ENCODE measurements around the gene UNC119B.

UNC119B gene

GRCh38 chr12:120762086-120762485 lies 51.8 kb downstream of the UNC119B start:
- Histone ChIP-seq H3K4me3 (peak overlapping the region in 1 of 2 donors; percentile 6), H3K27me3 (no peaks in the 10 kb centered on the region), H3K27ac (peak overlapping the region; percentile 46 to 49), H3K36me3 (peaks cover 31 to 62% (median 42%) of the 10 kb centered on the region in 3 donors), H3K4me1 (peaks cover 0 to 19% (median 9%) of the 10 kb centered on the region in 4 donors), H3K9me3 (no peaks in the 10 kb centered on the region)
- no peak for DNase-seq
- no peak for TF ChIP-seq CTCF (IDR thresholded peaks at IDR 0.05)
- intact Hi-C loops (cut with DNase I; ENCODE audit: low total_unique reads) = no loop called here

GRCh38 chr12:120763250-120763649 lies 53.0 kb downstream of the UNC119B start:
- no peaks in the 10 kb centered on the region for H3K27me3 ChIP-seq
- peaks cover 42 to 74% (median 52%) of the 10 kb centered on the region in 3 donors for H3K36me3 ChIP-seq
- intact Hi-C loops (cut with DNase I; ENCODE audit: low total_unique reads) = no loop called here
- H3K4me1 ChIP-seq = peaks cover 0 to 19% (median 9%) of the 10 kb centered on the region in 4 donors
- DNase-seq = no peak
- H3K27ac ChIP-seq = no peak overlapping the region
- no peak for TF ChIP-seq CTCF (IDR thresholded peaks at IDR 0.05)
- no peak overlapping the region for H3K4me3 ChIP-seq
- no peaks in the 10 kb centered on the region for H3K9me3 ChIP-seq

- H3K9me3 ChIP-seq = no peaks in the 10 kb centered on the region
- H3K36me3 ChIP-seq = peaks cover 51 to 83% (median 54%) of the 10 kb centered on the region in 3 donors
- peaks cover 0 to 19% (median 9%) of the 10 kb centered on the region in 4 donors for H3K4me1 ChIP-seq
- no peak overlapping the region for H3K4me3 ChIP-seq
- no peak for TF ChIP-seq CTCF (IDR thresholded peaks at IDR 0.05)
- intact Hi-C loops (cut with DNase I; ENCODE audit: low total_unique reads) = no loop called here
- no peak for DNase-seq
- no peak overlapping the region for H3K27ac ChIP-seq
- H3K27me3 ChIP-seq = no peaks in the 10 kb centered on the region
These were observed 54.6 kb downstream of the UNC119B start for GRCh38 chr12:120764816-120765215.

DNA sequence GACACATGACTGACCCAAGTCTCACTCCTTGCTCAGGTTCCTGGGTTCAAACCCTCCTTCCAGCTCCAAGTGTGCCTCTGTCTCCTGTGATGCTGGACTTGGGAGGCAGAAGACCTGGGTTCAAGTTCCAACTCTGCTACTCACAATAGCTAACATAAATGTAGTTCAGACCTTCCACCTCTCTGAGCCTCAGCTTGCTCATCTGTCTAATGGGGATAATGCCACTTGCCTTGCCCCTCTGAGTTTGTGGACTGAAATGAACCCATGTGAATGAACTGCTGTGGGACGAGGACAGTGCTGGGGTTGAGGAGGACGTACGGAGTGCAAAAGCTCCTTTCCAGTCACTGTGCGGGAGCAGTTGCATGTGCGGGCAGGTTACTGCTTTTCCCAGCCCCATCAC lies 56.3 kb downstream of the UNC119B start:
- Histone ChIP-seq H3K36me3 (peaks cover 51 to 67% (median 54%) of the 10 kb centered on the region in 3 donors), H3K4me3 (no peak overlapping the region), H3K27me3 (no peaks in the 10 kb centered on the region), H3K4me1 (peaks cover 0 to 10% (median 7%) of the 10 kb centered on the region in 4 donors), H3K9me3 (no peaks in the 10 kb centered on the region), H3K27ac (no peak overlapping the region)
- TF ChIP-seq CTCF (IDR thresholded peaks at IDR 0.05) = no peak
- DNase-seq = no peak
- intact Hi-C loops (cut with DNase I; ENCODE audit: low total_unique reads) = no loop called here

DNA sequence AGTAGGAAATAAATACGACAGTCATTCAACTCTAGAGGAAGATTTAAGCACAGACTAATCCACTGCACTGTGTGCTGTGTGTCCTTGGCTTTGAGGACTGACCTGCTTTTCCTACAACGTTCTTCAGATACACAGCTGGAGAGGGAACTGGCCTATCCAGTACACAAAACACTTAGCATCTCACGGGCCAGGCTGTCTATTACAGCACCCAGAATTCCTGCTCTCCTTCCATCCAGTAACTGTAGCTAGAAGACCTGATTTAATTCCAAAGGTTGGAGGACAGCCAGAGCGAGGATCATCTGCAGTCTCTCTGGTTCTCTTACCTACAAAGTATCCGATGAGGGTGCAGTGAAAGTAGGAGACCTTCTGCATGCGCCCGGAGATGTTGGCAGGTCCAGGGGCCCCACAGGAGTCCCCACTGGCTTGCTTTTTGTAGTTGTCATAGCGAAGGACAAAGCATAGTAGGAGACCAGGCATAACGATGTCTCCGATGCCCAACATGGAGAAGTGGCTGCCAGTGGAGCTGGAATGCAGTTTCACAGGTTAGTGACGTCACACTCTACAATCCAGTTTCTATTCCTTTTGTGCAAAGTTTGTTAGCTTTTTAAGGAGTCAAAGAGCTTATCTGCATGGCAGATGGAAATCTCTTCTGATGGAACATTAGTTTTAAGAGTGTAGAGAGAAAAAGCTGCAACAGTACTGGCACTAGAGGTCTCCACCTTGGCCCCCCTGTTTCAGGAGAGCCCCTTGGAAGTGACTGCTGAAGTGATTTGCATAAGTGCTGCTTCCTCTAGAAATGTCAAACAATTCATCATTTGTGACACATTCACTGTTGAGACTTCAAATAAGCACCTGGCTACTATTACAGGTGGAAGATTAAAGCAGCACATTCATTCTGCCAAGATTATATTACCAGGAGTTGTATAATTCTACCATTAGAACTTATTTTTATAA lies 57.1 kb downstream of the UNC119B start:
- peaks cover 51 to 69% (median 54%) of the 10 kb centered on the region in 3 donors for H3K36me3 ChIP-seq
- H3K9me3 ChIP-seq = no peaks in the 10 kb centered on the region
- DNase-seq = no peak
- no peak overlapping the region for H3K27ac ChIP-seq
- peaks cover 0 to 2% (median 0%) of the 10 kb centered on the region in 4 donors for H3K4me1 ChIP-seq
- intact Hi-C loops (cut with DNase I; ENCODE audit: low total_unique reads) = no loop called here
- no peaks in the 10 kb centered on the region for H3K27me3 ChIP-seq
- no peak for TF ChIP-seq CTCF (IDR thresholded peaks at IDR 0.05)
- no peak overlapping the region for H3K4me3 ChIP-seq
